T-helper 2 cell treated with Interferon-gamma antibody and Interleukin-4, amounts not matched to agents 5 μg/mL and 100 μg/mL, for 36 hours (primary cell): Measurements from ENCODE around the gene SORCS1.

ENCODE experiments used
- DNase-seq: peaks from one replicate; pipeline ENCODE4 v3.0.0; 2021; ENCODE audit warnings: low spot score
- H3K27ac Mint-ChIP-seq: one replicate; pipeline ENCODE4 v1.8.0; 2021; ENCODE audit warnings: mild to moderate bottlenecking, mixed read lengths
- H3K27me3 Mint-ChIP-seq: one replicate; pipeline ENCODE4 v1.8.0; 2021; ENCODE audit warnings: low read depth, mixed read lengths
- H3K36me3 Mint-ChIP-seq: one replicate; pipeline ENCODE4 v1.8.0; 2021; ENCODE audit warnings: low read depth, mixed read lengths
- H3K4me1 Mint-ChIP-seq: one replicate; pipeline ENCODE4 v1.8.0; 2021; ENCODE audit warnings: low read depth, mixed read lengths
- H3K4me3 Mint-ChIP-seq: one replicate; pipeline ENCODE4 v1.8.0; 2022; ENCODE audit warnings: mild to moderate bottlenecking, moderate library complexity, mixed read lengths
- H3K9me3 Mint-ChIP-seq: one replicate; pipeline ENCODE4 v1.8.0; 2021; ENCODE audit warnings: mixed read lengths

The SORCS1 gene

DNA sequence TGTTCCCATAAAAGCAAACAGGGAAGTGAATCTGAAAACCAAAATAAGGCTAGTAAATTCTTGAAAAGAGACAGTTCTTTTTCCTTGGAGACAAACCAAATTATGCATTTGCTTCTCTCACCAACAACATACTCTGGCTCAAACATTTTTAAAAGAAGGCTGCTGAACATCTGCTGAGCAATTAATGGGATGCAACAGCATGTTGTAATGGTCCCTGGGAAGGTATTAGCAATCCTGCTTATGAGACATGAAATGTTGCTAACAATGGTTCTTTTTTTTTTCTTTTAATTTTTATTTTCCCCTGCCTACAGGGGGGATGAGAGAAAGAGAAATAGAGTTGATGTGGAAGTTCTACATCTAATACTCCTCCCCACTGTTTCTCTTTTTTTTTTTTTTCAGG lies 572.1 kb downstream of the SORCS1 start:
- H3K4me3 Mint-ChIP-seq, result no peak overlapping the region
- no peak for DNase-seq
- peaks cover 10% of the 10 kb centered on the region for H3K9me3 Mint-ChIP-seq
- no peaks in the 10 kb centered on the region for H3K36me3 Mint-ChIP-seq
- no peaks in the 10 kb centered on the region for H3K4me1 Mint-ChIP-seq
- H3K27me3 Mint-ChIP-seq, result no peaks in the 10 kb centered on the region
- H3K27ac Mint-ChIP-seq, result no peak overlapping the region

DNA sequence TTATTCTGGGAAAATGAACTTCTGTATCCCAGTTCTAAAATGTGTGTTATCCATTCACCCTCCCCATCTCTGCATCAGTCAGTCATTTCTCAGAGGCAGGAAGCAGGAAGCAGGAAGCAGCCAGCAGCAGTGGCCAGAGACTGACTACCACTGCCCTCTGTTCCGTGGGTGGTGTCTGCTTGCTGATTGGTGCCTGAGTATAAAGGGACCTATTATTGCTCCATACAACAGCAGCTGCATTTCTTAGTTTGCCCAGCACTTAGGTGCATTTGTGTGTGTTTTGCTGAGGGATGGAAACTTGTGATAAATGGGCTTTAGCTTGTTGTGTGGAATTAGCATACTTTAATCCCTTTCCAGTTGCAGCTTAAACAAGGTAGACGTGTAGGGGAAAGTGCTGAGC lies 582.2 kb downstream of the SORCS1 start:
- Mint-ChIP-seq H3K4me1 (no peaks in the 10 kb centered on the region), H3K36me3 (no peaks in the 10 kb centered on the region), H3K9me3 (no peaks in the 10 kb centered on the region), H3K27me3 (no peaks in the 10 kb centered on the region), H3K27ac (no peak overlapping the region), H3K4me3 (no peak overlapping the region)
- no peak for DNase-seq

DNA sequence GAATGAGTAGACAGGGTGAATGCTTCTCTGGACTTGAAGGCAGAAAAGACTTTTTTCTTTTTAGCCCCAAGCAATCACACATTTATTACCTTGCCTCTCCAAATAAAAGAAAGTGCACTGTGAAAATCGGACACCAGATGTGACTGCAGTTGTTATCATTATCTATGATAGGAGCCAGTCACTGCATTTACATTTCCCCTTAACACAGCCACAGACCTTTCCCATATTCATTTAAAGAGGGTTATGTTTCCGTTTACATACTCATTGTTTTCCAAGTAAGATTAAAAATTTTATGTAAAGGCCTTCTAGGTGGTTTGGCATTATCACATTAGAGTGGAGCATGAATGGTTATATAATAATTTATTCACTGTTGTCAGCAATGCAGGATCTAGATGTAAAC lies 586.8 kb downstream of the SORCS1 start:
- H3K36me3 Mint-ChIP-seq, result no peaks in the 10 kb centered on the region
- no peaks in the 10 kb centered on the region for H3K4me1 Mint-ChIP-seq
- no peaks in the 10 kb centered on the region for H3K27me3 Mint-ChIP-seq
- H3K4me3 Mint-ChIP-seq, result no peak overlapping the region
- no peak overlapping the region for H3K27ac Mint-ChIP-seq
- H3K9me3 Mint-ChIP-seq, result no peaks in the 10 kb centered on the region
- DNase-seq, result no peak

DNA sequence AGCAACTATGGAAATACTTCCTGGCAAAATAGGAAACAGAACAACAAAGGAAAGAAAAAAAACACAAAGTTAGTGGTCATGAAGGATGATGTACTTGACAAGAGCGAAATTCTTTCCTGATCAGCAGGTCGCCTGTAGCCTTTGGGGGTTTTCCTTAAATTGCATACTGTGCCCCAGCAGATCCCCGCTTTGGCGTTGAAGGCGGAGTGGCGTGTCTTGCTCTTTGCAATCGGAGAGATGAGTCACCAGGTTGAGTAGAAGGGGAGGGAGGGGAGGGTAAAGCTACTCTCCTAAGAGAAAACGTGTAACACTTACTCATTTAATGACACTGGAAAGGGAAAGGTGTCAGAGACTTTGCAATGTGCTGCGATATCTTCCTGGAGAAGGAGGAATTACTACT lies 587.2 kb downstream of the SORCS1 start:
- H3K36me3 Mint-ChIP-seq, result no peaks in the 10 kb centered on the region

DNA sequence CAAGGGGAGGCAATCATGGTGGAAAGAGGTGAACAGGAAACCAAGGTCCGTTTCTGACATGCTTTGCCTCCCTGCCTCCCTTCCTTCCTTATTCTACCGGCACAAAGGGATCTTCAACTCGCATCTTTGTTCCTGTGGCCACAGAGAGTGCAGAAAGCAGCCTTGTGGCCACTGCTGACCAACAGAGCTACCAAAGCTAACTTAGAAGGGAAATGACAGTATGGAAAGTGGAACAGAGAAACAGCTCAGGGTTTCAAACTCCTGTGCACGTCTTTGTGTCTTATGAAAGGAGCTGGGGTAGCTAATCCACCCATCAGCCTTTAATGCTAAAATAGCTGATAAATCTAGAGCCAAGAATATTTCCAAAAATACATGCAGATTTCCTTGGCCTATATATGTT lies 588.0 kb downstream of the SORCS1 start:
- Mint-ChIP-seq H3K4me1 (no peaks in the 10 kb centered on the region), H3K4me3 (no peak overlapping the region), H3K36me3 (no peaks in the 10 kb centered on the region), H3K27me3 (no peaks in the 10 kb centered on the region), H3K9me3 (no peaks in the 10 kb centered on the region), H3K27ac (no peak overlapping the region)
- no peak for DNase-seq

More for the DNA sequence above, 587.2 kb downstream of the SORCS1 start:
- no peaks in the 10 kb centered on the region for H3K4me1 Mint-ChIP-seq
- no peak for DNase-seq
- no peak overlapping the region for H3K4me3 Mint-ChIP-seq
- no peaks in the 10 kb centered on the region for H3K27me3 Mint-ChIP-seq
- H3K9me3 Mint-ChIP-seq, result no peaks in the 10 kb centered on the region
- no peak overlapping the region for H3K27ac Mint-ChIP-seq

DNA sequence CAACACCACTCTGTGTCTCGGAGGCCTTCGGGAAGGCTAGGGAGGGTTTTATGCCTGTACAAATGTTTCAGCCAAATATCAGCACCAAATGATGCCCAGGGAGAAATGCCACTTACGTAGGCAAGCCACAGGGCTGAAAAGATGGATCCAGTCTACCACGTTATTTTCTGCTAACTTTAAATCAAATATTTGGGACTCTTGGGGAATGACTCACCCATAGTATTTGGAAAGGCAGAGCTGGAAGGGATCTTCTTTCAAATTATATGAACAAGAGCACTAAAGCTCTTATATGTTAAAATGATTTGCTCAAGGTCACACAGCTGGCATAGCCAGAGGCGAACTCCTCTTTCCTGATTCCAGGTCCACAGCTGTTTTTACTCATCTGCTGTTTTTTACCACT lies 591.4 kb downstream of the SORCS1 start:
- no peaks in the 10 kb centered on the region for H3K27me3 Mint-ChIP-seq
- no peak for DNase-seq
- no peaks in the 10 kb centered on the region for H3K9me3 Mint-ChIP-seq
- H3K4me3 Mint-ChIP-seq, result no peak overlapping the region
- H3K27ac Mint-ChIP-seq, result no peak overlapping the region
- no peaks in the 10 kb centered on the region for H3K36me3 Mint-ChIP-seq
- no peaks in the 10 kb centered on the region for H3K4me1 Mint-ChIP-seq

DNA sequence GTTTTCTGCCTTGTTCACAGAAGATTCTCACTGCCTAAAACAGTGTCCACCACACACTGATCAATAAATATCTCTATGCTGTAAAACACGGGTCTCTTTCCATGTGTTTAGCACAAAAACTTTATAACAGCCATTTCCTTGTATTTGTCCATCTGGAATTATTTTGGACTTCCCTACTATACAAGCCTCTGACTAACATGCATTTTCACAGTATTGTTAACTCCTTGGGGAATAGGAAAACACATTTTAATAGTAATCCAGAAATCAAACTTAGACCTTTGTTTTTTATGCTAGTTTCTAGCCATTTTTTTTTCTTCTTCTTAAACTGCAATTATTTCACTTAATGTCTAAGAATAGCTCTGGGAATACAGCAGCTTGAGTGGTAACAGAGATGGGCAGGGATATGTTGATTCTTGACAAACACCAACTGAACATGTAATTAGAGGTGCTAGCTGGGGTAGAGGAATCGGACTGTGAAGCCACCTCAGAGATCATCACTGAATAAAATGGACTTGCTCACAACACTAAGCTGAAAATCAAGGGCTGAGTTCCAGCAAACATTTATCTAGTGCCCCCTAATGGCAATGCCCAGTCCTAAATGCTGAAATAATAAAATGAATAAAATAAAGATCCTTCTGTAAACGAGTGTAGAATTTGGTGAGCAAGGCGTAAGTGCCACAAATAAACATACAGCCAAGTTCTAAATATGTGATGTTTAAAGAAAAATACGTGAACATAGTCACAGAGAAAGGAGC lies 593.1 kb downstream of the SORCS1 start:
- H3K4me1 Mint-ChIP-seq, result no peaks in the 10 kb centered on the region
- H3K27ac Mint-ChIP-seq, result no peak overlapping the region
- no peaks in the 10 kb centered on the region for H3K9me3 Mint-ChIP-seq
- DNase-seq, result no peak
- H3K27me3 Mint-ChIP-seq, result no peaks in the 10 kb centered on the region
- H3K36me3 Mint-ChIP-seq, result no peaks in the 10 kb centered on the region
- H3K4me3 Mint-ChIP-seq, result no peak overlapping the region

DNA sequence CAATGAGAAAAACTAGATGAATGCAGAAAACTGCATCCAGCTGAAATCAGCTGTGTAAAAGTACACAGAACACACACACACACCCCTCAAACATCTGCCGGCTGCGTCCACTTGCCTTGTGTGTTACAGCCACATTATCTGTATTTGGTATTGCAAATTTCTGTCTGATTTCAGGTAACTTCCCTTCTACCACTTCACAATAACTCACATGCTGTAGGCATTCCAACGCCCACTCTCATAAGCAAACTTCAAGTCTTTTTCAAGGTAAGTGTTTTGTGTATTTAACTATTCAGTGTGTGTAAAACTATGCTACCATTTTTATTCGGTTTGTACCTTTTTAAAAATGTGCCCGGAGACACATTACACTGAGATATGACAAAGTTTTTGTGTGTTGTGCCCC lies 594.2 kb downstream of the SORCS1 start:
- H3K36me3 Mint-ChIP-seq, result no peaks in the 10 kb centered on the region
- no peak overlapping the region for H3K4me3 Mint-ChIP-seq
- no peaks in the 10 kb centered on the region for H3K27me3 Mint-ChIP-seq
- DNase-seq, result no peak
- no peak overlapping the region for H3K27ac Mint-ChIP-seq
- no peaks in the 10 kb centered on the region for H3K9me3 Mint-ChIP-seq
- H3K4me1 Mint-ChIP-seq, result no peaks in the 10 kb centered on the region

DNA sequence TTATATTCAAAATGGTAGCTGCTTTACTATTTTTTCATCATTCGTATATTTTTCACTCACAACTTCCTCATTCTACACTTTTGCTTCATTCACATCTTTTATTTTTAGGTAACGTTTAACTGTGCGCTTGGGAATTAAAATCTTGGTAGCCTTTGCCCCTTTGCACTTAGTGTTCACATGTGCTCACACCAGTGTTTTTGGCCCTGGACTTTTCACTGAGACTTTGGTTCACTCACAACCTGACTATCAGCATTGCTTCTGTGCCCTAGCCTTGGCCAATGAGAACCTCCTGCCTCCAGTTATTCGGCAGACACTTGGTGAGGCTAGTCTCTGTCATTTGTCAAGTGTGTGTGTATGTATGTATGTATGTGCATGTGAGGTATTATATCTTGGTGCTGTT lies 596.9 kb downstream of the SORCS1 start:
- Mint-ChIP-seq H3K27me3 (no peaks in the 10 kb centered on the region), H3K4me3 (no peak overlapping the region), H3K4me1 (no peaks in the 10 kb centered on the region), H3K9me3 (no peaks in the 10 kb centered on the region), H3K36me3 (no peaks in the 10 kb centered on the region), H3K27ac (no peak overlapping the region)
- DNase-seq, result no peak

DNA sequence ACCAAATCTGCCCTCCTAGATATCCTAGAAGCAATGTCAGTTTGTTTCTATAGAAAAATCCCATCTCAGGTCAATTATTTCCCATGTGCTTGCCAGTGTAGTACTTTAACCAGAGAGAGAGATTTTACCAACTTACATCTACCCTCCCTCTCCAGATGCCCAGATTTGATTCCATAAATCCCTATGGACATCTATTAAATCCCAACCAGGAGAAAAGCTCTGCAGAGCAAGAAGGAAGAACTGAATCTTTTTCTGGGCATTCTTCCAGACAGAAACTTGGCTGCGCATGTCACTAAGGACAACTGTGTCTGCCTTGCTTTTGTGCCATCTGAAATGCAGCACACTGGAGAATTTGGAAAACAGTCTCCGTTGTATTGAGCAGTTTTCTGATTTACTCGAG lies 597.6 kb downstream of the SORCS1 start:
- H3K36me3 Mint-ChIP-seq, result no peaks in the 10 kb centered on the region

DNA sequence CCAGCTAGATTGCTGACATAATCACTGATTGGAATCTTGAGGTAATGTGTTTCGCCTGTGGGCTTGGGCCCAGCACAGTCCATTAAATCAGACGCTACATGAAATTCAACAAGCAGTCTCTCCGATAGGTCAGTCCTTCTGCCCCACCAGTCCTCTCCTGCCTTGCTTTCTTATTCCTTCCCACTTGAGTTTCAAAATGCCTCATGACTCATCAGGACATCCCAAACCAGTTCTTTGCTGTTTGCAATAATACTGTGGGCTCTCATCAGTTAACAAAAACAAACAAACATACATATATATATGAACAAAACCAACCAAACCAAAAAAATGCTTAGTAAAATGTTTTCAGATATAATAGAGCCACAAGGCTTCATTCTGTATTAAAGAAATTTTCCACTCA lies 599.0 kb downstream of the SORCS1 start:
- H3K9me3 Mint-ChIP-seq, result no peaks in the 10 kb centered on the region
- H3K4me3 Mint-ChIP-seq, result no peak overlapping the region
- H3K36me3 Mint-ChIP-seq, result no peaks in the 10 kb centered on the region
- no peak for DNase-seq
- no peaks in the 10 kb centered on the region for H3K4me1 Mint-ChIP-seq
- H3K27ac Mint-ChIP-seq, result no peak overlapping the region
- no peaks in the 10 kb centered on the region for H3K27me3 Mint-ChIP-seq

More for the DNA sequence above, 597.6 kb downstream of the SORCS1 start:
- no peaks in the 10 kb centered on the region for H3K27me3 Mint-ChIP-seq
- no peak for DNase-seq
- no peaks in the 10 kb centered on the region for H3K4me1 Mint-ChIP-seq
- H3K27ac Mint-ChIP-seq, result no peak overlapping the region
- H3K9me3 Mint-ChIP-seq, result no peaks in the 10 kb centered on the region
- H3K4me3 Mint-ChIP-seq, result no peak overlapping the region

DNA sequence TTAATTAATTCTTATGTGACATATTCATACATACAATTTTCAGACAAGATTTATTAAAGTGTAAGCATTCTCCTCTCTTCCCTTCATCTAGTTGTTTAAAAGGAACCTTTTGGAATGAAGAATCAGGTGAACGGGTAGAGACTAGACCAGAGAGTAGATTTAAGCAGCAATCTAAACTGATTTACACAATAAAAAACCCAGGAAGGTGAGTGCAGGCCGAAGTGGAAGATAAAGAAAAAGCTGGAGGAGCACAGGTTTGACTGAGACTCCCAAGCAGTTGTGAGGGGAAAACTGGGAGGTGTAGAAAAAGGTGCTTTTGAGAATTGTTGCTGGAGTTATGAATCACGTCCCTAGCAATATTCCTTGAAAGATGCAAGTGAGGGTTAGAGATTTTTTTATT lies 601.1 kb downstream of the SORCS1 start:
- Mint-ChIP-seq H3K4me1 (no peaks in the 10 kb centered on the region), H3K4me3 (no peak overlapping the region), H3K9me3 (peaks cover 8% of the 10 kb centered on the region), H3K27ac (no peak overlapping the region), H3K27me3 (no peaks in the 10 kb centered on the region), H3K36me3 (no peaks in the 10 kb centered on the region)
- DNase-seq, result no peak

DNA sequence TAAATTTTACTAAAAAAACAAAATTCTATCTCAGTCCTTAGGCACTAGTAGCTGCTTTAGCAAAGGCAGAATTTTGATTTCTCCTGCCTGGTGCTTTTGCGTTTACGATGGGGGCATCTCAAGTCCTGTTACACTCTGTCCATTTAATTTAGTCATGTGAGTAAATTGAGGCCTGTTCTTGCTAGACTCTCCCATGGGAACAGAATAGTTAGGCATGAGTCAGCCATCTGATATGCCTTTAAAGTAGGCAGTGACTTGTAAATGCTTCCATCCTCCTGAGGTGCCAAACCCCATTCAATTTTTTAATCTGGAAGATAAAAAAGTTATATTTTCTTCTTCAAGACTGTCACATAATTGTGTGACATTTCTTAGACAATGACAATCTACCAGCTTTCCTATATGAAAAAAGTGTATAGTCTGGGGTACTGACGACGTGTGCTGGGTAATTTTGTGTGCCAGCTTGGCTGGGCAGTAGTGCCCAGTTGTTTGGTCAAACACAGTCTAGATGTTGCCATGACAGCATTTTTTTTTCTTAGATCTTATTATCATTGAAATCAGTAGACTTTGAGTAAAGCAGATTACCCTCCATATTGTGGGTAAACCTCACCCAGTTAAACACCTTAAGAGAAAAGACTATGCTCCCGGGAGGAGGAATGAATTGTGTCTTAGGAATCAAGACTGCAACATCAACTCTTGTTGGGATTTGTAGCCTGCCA lies 603.4 kb downstream of the SORCS1 start:
- H3K4me1 Mint-ChIP-seq, result no peaks in the 10 kb centered on the region
- no peak overlapping the region for H3K27ac Mint-ChIP-seq
- DNase-seq, result no peak
- peaks cover 8% of the 10 kb centered on the region for H3K9me3 Mint-ChIP-seq
- H3K4me3 Mint-ChIP-seq, result no peak overlapping the region
- no peaks in the 10 kb centered on the region for H3K27me3 Mint-ChIP-seq
- no peaks in the 10 kb centered on the region for H3K36me3 Mint-ChIP-seq

DNA sequence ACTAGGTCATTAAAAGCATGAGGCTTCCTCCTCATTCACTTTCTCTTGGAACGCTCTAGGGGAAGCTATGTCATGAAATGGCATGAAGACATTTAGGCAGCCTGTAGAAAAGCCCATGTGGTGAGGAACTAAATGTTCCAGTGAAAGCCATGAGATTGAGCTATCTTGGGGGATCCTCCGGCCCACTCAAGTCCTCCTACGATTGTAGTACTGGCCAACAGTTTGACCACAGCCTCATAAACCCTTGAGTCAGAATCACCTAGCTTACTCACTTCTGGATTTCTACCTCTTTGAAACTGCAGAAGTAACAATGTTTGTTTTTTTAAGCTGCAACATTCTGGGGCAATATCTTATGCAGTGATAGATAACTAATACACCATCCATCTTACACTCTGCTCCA lies 605.1 kb downstream of the SORCS1 start:
- H3K9me3 Mint-ChIP-seq, result peaks cover 8% of the 10 kb centered on the region
- no peak overlapping the region for H3K4me3 Mint-ChIP-seq
- no peak overlapping the region for H3K27ac Mint-ChIP-seq
- DNase-seq, result no peak
- H3K27me3 Mint-ChIP-seq, result no peaks in the 10 kb centered on the region
- no peaks in the 10 kb centered on the region for H3K36me3 Mint-ChIP-seq
- no peaks in the 10 kb centered on the region for H3K4me1 Mint-ChIP-seq
